Stomach smooth muscle (tissue), 2 donors: Measurements from ENCODE around the gene SP140.

ENCODE experiments used
- H3K27ac ChIP-seq: one replicate; pipeline ENCODE4 v1.7.0; 2013; ENCODE audit warnings: mild to moderate bottlenecking, low read length, inconsistent platforms
- H3K27me3 ChIP-seq, 2 donors: one replicate each; pipeline ENCODE4 v1.7.0; 2013; ENCODE audit warnings: low read length in 2 of 2; ENCODE audit not compliant: insufficient read depth in 2 of 2, control insufficient read depth in 1 of 2
- H3K36me3 ChIP-seq, 2 donors: one replicate each; pipeline ENCODE4 v1.7.0; 2013; ENCODE audit warnings: low read length in 2 of 2; ENCODE audit not compliant: control insufficient read depth in 2 of 2, insufficient read depth in 2 of 2
- H3K4me1 ChIP-seq: one replicate; pipeline ENCODE4 v1.7.0; 2013; ENCODE audit warnings: low read length; ENCODE audit not compliant: control insufficient read depth, insufficient read depth
- H3K4me3 ChIP-seq, 2 donors: one replicate each; pipeline ENCODE4 v1.7.0; 2013; ENCODE audit warnings: low read length in 2 of 2
- H3K9ac ChIP-seq, 2 donors: one replicate each; pipeline ENCODE4 v1.7.0; 2013; ENCODE audit warnings: low read length in 2 of 2, mild to moderate bottlenecking in 1 of 2
- H3K9me3 ChIP-seq, 2 donors: one replicate each; pipeline ENCODE4 v1.7.0; 2013; ENCODE audit warnings: low read length in 2 of 2; ENCODE audit not compliant: control insufficient read depth in 2 of 2
- donor health status: healthy.
- donor health status: Pancreatic carcinoma.

Gene SP140

GRCh38 chr2:230346465-230346864 lies 120.9 kb downstream of the SP140 start:
- H3K27ac ChIP-seq = no peak overlapping the region
- H3K9ac ChIP-seq = no peak overlapping the region
- no peaks in the 10 kb centered on the region for H3K27me3 ChIP-seq
- no peak overlapping the region for H3K4me3 ChIP-seq
- H3K4me1 ChIP-seq = no peaks in the 10 kb centered on the region
- H3K36me3 ChIP-seq = no peaks in the 10 kb centered on the region
- H3K9me3 ChIP-seq = peaks cover 0 to 9% of the 10 kb centered on the region in 2 donors

DNA sequence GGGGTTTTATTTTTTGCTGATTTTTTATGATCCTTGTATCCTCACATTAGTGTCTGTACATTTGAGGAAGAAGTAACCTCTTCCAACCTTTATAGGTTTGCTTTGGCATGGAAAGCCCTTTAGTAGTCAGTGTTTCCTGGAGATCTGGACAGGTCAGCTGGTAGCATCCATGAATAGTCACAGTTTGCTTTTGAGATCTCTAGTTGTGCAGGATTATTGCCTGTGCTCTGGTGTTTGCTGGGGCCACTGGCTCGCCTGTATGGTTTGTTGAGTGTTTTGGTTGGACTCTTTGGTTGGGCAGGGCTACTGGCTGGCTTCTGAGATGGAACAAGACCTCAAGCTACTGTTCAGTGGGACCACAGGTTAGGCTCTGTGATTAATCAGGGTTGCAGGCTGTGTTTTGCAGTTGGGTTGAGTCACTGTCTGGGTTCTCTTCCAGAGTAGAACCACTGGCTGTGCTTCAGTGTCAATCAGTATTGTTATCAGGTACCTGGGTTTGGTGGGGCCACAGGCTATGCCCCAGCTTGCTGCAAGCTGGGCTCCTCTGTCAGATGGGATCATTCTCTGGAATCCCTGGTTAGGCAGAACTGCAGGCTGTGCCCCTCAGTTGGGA lies 121.5 kb downstream of the SP140 start:
- Histone ChIP-seq H3K9ac (no peak overlapping the region), H3K4me1 (no peaks in the 10 kb centered on the region), H3K9me3 (peaks cover 0 to 9% of the 10 kb centered on the region in 2 donors), H3K36me3 (no peaks in the 10 kb centered on the region), H3K27ac (no peak overlapping the region), H3K27me3 (no peaks in the 10 kb centered on the region), H3K4me3 (no peak overlapping the region)

- no peak overlapping the region for H3K4me3 ChIP-seq
- H3K4me1 ChIP-seq = no peaks in the 10 kb centered on the region
- H3K27me3 ChIP-seq = no peaks in the 10 kb centered on the region
- H3K9me3 ChIP-seq = peaks cover 0 to 9% of the 10 kb centered on the region in 2 donors
- no peak overlapping the region for H3K27ac ChIP-seq
- H3K9ac ChIP-seq = no peak overlapping the region
- H3K36me3 ChIP-seq = no peaks in the 10 kb centered on the region
These were observed 122.2 kb downstream of the SP140 start for GRCh38 chr2:230347659-230348305.

- H3K9ac ChIP-seq = no peak overlapping the region
- no peaks in the 10 kb centered on the region for H3K27me3 ChIP-seq
- no peaks in the 10 kb centered on the region for H3K4me1 ChIP-seq
- no peaks in the 10 kb centered on the region for H3K36me3 ChIP-seq
- H3K9me3 ChIP-seq = peaks cover 0 to 4% of the 10 kb centered on the region in 2 donors
- no peak overlapping the region for H3K4me3 ChIP-seq
- no peak overlapping the region for H3K27ac ChIP-seq
These were observed 123.3 kb downstream of the SP140 start for GRCh38 chr2:230348787-230349186.

DNA sequence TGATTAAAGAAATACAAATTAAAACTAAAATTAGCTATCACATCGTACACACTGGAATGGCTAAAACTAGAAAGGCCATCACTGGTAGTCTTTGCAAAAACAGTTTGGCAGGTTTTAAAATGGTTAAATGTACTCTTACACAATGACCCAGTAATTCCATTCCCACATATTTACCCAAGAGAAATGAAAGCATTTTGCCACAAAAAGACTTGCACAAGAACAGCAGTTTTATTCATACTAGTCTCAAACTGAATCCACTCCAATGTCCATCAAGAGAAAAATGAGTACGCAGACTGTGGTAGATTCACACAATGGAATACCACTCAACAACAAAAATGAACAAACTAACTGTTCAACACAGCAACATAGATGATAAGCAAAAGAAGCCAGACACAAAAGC lies 130.5 kb downstream of the SP140 start:
- no peaks in the 10 kb centered on the region for H3K27me3 ChIP-seq
- H3K36me3 ChIP-seq = peaks cover 3% of the 10 kb centered on the region in 2 donors
- H3K27ac ChIP-seq = no peak overlapping the region
- H3K9ac ChIP-seq = no peak overlapping the region
- H3K9me3 ChIP-seq = no peaks in the 10 kb centered on the region
- no peak overlapping the region for H3K4me3 ChIP-seq
- H3K4me1 ChIP-seq = no peaks in the 10 kb centered on the region

GRCh38 chr2:230358305-230358704 lies 132.8 kb downstream of the SP140 start:
- no peak overlapping the region for H3K4me3 ChIP-seq
- H3K36me3 ChIP-seq = peaks cover 4 to 10% of the 10 kb centered on the region in 2 donors
- H3K9me3 ChIP-seq = no peaks in the 10 kb centered on the region
- H3K9ac ChIP-seq = no peak overlapping the region
- no peaks in the 10 kb centered on the region for H3K27me3 ChIP-seq
- no peak overlapping the region for H3K27ac ChIP-seq
- H3K4me1 ChIP-seq = no peaks in the 10 kb centered on the region

DNA sequence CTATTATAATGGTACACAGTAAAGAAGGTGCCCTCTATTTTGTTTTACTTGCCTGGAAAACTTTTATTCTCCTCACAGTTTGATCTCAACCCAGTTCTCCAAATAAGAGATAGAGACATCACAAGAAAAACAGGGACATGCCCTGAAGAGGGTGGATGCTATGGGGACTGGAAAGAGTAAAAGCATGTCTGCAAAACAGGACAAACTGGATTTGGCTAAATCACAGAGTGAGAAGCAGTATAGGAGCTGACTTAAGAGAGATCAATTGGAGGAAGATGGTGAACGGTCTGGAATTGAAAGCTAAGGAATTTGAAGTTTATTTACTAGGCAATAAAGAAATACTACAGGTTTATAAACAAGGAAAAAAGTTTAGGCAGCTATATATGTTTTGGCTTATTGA lies 134.5 kb downstream of the SP140 start:
- Histone ChIP-seq H3K4me3 (no peak overlapping the region), H3K9me3 (no peaks in the 10 kb centered on the region), H3K9ac (no peak overlapping the region), H3K27me3 (no peaks in the 10 kb centered on the region), H3K27ac (no peak overlapping the region), H3K4me1 (no peaks in the 10 kb centered on the region), H3K36me3 (peaks cover 4 to 10% of the 10 kb centered on the region in 2 donors)

DNA sequence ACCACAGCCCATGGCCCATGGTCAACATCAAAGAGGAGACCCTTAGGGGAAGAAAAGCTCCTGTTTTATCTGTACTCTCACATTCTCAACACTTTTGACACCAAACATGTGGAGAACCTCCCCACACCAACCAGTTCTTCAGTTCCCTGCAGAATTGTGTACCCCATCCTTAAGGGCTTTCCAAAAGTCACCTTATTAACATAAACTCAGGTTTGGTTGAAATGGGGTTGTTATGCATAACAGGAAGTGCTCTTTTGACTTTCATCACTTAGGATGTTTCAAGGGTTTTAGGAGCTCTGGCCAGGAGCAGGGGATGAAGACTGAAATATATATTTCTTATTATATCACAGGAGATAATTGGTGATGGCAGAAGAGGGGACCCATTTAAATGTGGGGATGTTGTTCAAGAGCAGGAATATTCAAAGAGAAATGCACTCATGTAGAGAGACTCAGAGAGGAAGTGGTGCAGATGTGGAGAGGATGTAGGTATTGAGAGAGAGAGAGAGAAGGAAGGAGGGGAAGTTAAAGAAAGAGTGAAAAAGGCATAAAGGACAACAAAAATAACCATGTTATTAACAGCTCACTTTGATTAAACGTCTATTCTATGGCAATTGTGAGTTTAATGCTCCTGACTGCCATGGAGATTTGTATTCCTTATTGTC lies 136.6 kb downstream of the SP140 start:
- H3K27me3 ChIP-seq = no peaks in the 10 kb centered on the region
- no peak overlapping the region for H3K4me3 ChIP-seq
- H3K36me3 ChIP-seq = peaks cover 4 to 10% of the 10 kb centered on the region in 2 donors
- no peak overlapping the region for H3K9ac ChIP-seq
- no peaks in the 10 kb centered on the region for H3K4me1 ChIP-seq
- no peak overlapping the region for H3K27ac ChIP-seq
- H3K9me3 ChIP-seq = no peaks in the 10 kb centered on the region
